ENCODE results near the gene ELMOD1. TPM values are rescaled to one million over a fixed set of nuclear protein-coding genes. Genes with fewer than 3 reads are reported as not detected.

Gene ELMOD1
- total and polyA plus RNA-seq, 2 of the 4 experiments (the other 2 are of a cell fraction), result 0.18 to 0.29 TPM

DNA sequence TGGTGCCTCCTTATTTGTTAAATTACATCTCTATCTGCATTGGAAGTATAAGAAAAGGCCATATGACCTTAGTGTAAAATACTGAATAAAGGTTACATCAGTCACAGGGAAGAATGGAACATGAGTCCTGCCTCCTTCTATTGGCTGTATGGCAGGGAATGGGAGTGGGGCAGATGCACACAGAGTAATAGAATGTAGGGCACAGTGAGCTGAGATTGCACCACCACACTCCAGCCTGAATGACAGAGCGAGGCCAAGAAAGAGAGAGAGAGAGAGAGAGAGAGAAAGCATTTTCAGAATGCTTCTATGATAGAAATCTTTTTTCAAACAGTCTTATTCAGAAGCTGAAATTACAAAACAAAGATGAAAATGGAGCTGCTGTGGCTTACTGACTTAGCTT lies 62.1 kb downstream of the ELMOD1 start:
- no peak overlapping the region for H2AK5ac ChIP-seq (ENCODE audit: low read depth, low read length)
- POLR2A ChIA-PET (ENCODE audit: unreplicated experiment), result no interaction called here
- peaks cover 3% of the 10 kb centered on the region; the same call in 1 of the 2 replicates for H3K27me3 ChIP-seq (ENCODE audit: control insufficient read depth, insufficient read depth, low read length)
- no peak overlapping the region for H4K5ac ChIP-seq (ENCODE audit: low read depth, low read length)
- ATAC-seq (ENCODE audit: low read depth), result no peak
- H4K20me1 ChIP-seq (ENCODE audit: insufficient read depth, low read length), result no peaks in the 10 kb centered on the region
- H3K56ac ChIP-seq (ENCODE audit: extremely low read depth, insufficient read depth, low read length), result no peak overlapping the region
- TF ChIP-seq CEBPB (IDR thresholded peaks at IDR 0.05; ENCODE audit: low read depth, low read length), result no peak
- no peak overlapping the region for H2AFZ ChIP-seq (replicated peaks; ENCODE audit: low read length, poor library complexity)
- H2AK9ac ChIP-seq (replicated peaks; ENCODE audit: low read depth, low read length, poor library complexity), result no peak overlapping the region
- no peak overlapping the region for H3K18ac ChIP-seq (ENCODE audit: low read depth, low read length)
- no peaks in the 10 kb centered on the region for H3K9me3 ChIP-seq (ENCODE audit: control insufficient read depth, insufficient read depth, low read length)
- no peak overlapping the region for H2BK120ac ChIP-seq (ENCODE audit: low read depth, low read length)
- H2BK20ac ChIP-seq (ENCODE audit: low read depth, low read length), result no peak overlapping the region
- BruUV-seq (replicated peaks), result no TSS peak
- CTCF ChIA-PET, result no interaction called here
- H3K4ac ChIP-seq (ENCODE audit: low read depth, low read length), result no peak overlapping the region
- H4K91ac ChIP-seq (ENCODE audit: insufficient read depth, low read depth, low read length), result no peak overlapping the region
- intact Hi-C loops (cut with micrococcal nuclease) (no loop called here), in situ Hi-C loops (cut with MboI; ENCODE audit: low sequenced_read_pairs) (no loop called here), dilution Hi-C loops (cut with HindIII; ENCODE audit: low sequenced_read_pairs, unreplicated experiment) (no loop called here)
- no peak for DNase-seq
- H3K9ac ChIP-seq (ENCODE audit: low read depth, low read length), result no peak overlapping the region
- no peaks in the 10 kb centered on the region for H3K36me3 ChIP-seq (ENCODE audit: control insufficient read depth, insufficient read depth, low read length)
- no CpG with 5 or more reads among the region's 1 CpG for WGBS, 2 experiments (ENCODE audit: extremely low coverage in 2 of 2, insufficient read length in 1 of 2)
- H3K23ac ChIP-seq (ENCODE audit: low read depth, low read length), result no peak overlapping the region
- H3K4me3 ChIP-seq (ENCODE audit: insufficient read depth, low read depth, low read length), result no peak overlapping the region
- H3K14ac ChIP-seq (replicated peaks; ENCODE audit: low read depth, low read length), result no peak overlapping the region
- no peaks in the 10 kb centered on the region for H3K9me1 ChIP-seq (ENCODE audit: insufficient read depth, low read length)
- no peak overlapping the region for H3K27ac ChIP-seq (ENCODE audit: insufficient read depth, low read length)
- H2BK15ac ChIP-seq (ENCODE audit: low read depth, low read length), result no peak overlapping the region
- H4K8ac ChIP-seq (ENCODE audit: low read depth in 2 of 2, low read length in 2 of 2), result no peak overlapping the region
- no peaks in the 10 kb centered on the region for H3K4me1 ChIP-seq (ENCODE audit: control insufficient read depth, insufficient read depth, low read length)
- no peaks in the 10 kb centered on the region for H3K79me1 ChIP-seq (ENCODE audit: low read depth in 1 of 2, low read length in 2 of 2)
- no peak overlapping the region for H3K4me2 ChIP-seq (ENCODE audit: low read depth, low read length)
- no peak overlapping the region for H2BK5ac ChIP-seq (ENCODE audit: low read depth, low read length, poor library complexity, severe bottlenecking)
